ENCODE data around the gene GP1BB.

Gene GP1BB

GRCh38 chr22:19756288-19757128, 33.2 kb downstream of the GP1BB start:
- peak; percentile 47 for DNase-seq (ENCODE audit: low spot score)

DNA sequence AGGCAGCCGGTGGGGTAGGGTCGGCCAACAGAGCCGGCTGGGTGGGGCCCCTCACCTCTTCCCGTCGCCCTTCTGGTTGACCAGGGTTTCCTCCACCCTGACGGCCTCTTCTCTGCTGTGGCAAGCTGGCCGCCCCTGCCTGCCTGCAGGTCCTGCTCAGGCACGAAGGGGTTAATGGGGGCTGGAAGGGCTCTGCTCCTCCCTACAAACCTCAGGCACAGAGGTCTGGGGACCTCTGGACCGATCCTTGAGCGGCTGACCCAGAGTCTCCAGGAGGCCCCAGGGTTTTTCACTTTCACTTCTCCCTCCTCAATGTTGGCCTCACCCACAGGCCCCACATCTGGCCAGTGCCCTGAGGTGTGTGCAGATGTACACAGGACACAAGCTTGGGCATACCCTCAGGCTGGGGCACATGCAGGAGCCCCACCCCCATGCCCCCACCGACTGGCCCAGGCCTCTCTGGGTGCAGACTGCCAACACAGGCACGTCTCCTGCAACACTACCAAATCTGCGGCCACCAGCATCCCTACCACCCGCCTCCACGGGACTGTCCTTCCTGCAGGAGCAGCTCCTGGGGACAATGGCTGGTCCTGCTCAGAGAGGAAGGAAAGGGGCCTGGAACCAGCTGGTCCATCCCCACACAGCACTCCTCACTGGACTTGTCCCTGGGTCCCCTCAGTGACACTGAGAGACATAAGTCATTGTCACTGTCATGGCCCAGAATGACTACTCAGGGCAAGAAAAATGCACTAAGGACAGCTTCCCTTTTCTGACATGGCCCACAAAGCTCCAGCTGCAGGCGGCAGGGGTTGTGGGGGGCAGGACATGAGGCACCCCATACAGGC, 34.0 kb downstream of the GP1BB start:
- DNase-seq (ENCODE audit: low spot score): peak; percentile 59

DNA sequence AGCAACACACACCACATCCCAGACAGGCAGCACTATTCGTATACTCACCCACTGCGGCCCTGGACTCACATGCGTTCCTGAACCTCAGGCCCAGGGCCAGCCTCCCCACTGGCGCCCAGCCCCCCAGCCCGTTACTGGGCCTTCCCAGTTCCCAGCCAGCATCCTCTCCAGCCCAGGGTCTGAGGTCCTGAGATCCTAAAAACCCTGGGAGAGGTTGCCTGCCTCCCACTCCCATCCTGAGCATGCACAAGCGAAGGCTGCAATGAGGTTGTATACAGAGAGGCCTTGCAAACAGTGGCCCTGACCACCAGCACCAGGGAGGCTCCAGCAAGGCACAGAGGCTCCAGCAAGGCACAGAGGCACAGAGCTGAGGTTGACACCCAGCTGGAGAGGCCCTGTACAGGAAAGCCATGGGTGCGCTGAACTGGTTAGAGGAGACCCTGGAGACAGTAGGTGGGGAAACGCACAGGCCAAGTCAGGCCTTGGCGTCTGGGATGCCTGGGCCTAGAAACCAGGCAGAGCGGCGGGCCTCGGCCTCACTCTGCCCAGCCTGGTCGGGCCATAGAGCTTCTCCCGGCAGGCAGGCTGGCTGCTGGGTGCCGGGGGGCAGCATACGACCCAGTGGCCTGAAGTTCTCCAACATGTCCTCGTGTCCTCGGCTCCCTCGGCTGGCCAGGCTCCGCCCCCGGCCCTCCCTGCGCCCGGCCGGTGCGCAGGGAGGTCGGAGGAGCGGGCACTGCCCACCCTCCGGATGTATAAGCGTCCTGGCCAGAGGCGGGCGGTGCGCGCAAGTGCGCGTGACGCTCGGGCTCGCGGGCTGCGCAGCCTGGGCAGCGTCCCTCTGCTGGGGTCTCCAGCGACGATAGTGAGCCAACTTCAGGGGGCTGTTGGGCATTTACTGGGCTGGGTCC, 34.9 kb downstream of the GP1BB start:
- DNase-seq (ENCODE audit: low spot score): peak; percentile 38

- DNase-seq (ENCODE audit: low spot score): no peak
Measured at GRCh38 chr22:19758896-19759426, 35.6 kb downstream of the GP1BB start.

GRCh38 chr22:19759427-19760057, 36.2 kb downstream of the GP1BB start:
- DNase-seq (ENCODE audit: low spot score): no peak

GRCh38 chr22:19760058-19760950, 37.0 kb downstream of the GP1BB start, which contains the start of gene TBX1:
TSS of gene TBX1 (plus strand) at chr22:19760778. CDS start at chr22:19760844, 66 bp downstream.
- no peak for DNase-seq (ENCODE audit: low spot score)

DNA sequence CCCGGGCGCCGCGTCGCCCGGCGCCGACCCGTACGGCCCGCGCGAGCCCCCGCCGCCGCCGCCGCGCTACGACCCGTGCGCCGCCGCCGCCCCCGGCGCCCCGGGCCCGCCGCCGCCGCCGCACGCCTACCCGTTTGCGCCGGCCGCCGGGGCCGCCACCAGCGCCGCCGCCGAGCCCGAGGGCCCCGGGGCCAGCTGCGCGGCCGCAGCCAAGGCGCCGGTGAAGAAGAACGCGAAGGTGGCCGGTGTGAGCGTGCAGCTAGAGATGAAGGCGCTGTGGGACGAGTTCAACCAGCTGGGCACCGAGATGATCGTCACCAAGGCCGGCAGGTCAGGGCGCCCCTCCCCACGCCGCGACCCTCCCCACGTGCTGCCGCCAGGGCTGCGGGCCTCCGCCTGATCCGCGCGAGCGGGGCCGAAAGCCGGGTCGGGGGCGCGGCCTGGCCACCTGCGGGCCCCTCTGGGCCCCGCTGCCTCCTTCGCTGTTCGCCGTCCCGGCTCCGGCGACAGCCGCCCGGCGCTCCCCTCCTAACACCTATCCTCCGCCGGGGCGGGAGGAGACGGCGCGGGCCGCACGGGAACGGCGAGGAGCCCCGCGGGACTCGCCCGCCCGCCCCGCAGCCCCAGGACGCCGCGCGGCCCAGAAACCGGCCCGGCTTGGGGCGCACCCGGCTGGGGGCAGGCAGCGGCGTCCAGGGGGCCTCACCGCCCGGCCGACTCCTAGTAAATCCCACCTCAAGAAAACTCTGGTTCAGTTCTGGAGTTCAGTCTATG, 37.8 kb downstream of the GP1BB start:
- DNase-seq (ENCODE audit: low spot score): no peak

- DNase-seq (ENCODE audit: low spot score): no peak
Measured at GRCh38 chr22:19761725-19762567, 38.6 kb downstream of the GP1BB start.

DNA sequence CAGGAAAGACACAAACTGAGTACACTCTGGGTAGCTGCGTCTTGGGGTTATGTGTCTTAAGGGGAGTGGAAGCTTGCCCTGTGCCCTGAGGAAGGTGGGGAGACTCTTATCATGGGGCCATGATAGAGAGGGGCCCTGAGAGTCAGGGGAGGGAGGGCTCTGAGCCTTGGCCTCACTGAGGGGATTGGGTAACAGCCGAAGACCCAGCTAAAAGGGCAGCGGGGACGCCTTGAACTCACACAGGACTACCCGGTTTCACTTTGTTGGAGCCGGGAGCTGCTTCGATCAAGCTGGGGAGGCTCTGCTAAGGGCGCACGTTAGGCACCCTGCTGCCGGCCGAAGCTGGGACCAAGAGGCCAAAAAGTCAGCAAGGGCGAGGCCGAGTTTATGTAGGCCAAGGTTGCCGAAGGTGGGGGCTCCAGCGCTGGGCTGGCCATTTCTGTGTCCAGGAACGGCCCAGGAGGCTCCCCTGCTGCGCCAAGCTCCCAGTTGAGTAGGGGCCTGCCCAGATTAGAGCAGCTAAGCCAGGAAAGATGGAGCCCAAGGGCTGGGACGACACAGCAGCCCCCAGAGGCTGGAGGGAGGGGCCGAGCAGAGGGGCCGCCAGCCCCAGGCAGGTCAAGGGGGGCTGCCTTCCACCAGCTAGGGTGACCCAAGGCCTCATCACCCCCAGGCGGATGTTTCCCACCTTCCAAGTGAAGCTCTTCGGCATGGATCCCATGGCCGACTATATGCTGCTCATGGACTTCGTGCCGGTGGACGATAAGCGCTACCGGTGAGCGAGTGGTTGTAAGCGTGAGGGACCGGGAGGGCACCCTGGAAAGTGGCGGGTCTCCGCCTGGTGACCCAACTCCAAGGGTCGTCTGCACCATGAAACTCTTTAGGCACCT, 39.5 kb downstream of the GP1BB start:
- no peak for DNase-seq (ENCODE audit: low spot score)

DNA sequence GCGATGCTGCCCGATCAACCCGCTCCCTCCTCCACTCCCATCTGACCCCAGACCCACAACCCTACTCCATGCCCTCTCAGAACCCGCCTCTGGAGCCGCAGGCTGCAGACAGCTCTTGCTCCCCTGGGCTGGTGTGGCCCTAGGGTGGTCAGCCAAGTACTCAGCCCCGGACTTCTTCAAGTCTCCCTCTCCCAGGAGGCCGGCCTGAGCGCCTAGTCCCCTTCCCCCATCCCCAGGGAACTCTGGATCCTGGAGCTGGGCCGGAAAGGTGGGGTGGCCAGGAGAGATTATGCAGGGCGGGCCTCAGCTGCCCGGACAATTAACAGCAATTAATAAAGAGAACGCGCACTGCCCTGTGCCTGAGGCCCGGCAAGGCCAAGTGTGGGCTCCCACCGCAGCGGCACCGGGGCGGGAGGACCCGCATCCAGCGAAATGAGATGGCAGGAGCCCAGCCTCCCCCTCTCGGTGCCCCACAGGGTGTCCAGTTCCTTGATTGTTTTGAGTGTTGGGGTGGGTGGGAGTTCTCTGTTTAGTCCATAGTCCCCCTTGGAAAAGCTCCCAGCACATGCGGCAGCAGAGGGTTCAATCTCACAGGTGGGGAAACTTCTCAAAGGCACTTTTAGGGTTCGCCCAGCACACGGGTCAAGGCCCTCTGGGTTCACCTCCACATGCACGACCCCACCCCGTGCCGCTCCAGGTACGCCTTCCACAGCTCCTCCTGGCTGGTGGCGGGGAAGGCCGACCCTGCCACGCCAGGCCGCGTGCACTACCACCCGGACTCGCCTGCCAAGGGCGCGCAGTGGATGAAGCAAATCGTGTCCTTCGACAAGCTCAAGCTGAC, 40.3 kb downstream of the GP1BB start:
- DNase-seq (ENCODE audit: low spot score): no peak

GRCh38 chr22:19764299-19764593, 40.9 kb downstream of the GP1BB start:
- DNase-seq (ENCODE audit: low spot score): no peak

- DNase-seq (ENCODE audit: low spot score): no peak
Measured at GRCh38 chr22:19764636-19765476, 41.5 kb downstream of the GP1BB start.

DNA sequence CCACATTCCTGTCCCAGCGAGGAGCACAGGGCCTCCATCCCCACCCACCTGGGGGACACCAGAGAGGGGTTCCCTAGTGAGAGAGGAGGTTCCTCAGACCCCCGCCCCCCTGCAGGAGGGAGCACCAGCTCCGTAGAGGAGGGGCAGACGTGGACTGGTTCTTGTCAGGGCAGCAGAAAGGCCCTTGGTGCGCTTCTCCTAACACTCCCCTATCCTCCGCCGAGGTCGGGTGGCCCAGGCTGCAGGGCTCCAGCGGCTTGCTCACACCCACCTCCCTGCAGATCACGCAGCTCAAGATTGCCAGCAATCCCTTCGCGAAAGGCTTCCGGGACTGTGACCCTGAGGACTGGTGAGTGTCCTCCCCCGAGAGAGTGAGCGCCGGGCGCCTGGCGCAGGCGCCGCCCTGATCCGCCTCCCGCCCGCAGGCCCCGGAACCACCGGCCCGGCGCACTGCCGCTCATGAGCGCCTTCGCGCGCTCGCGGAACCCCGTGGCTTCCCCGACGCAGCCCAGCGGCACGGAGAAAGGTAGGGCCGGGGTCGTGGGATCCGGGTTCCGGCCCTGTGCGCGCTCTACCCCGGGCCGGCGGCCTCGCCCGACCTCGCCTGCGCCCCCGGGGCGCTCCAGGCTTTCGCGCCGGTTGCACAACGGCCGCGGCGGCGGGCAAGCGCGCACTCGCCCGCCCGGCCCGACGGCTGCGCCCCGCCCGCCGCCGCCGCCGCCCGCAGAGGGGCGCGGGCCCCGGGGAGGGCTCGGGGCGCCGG, 42.3 kb downstream of the GP1BB start:
- DNase-seq (ENCODE audit: low spot score): peak; percentile 50

DNA sequence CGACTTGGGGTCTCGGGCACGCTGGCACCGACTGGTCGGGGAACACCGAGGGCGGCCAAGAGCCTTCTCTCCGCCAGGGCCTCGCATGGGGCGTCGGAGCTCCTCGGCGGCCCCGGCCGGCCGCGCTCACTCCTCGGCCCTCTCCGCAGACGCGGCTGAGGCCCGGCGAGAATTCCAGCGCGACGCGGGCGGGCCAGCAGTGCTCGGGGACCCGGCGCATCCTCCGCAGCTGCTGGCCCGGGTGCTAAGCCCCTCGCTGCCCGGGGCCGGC, 42.8 kb downstream of the GP1BB start:
- no peak for DNase-seq (ENCODE audit: low spot score)
